ENCODE data around the gene CLPTM1.

CLPTM1 gene

GRCh38 chr19:44973982-44974735 lies 19.0 kb downstream of the CLPTM1 start:
- Histone ChIP-seq H3K27me3 (ENCODE audit: control insufficient read depth in 5 of 5, insufficient read depth in 4 of 5, low read length in 5 of 5) (no peaks in the 10 kb centered on the region), H3K36me3 (ENCODE audit: control insufficient read depth in 5 of 5, insufficient read depth in 5 of 5, low read length in 5 of 5) (peaks cover 2 to 75% (median 68%) of the 10 kb centered on the region in 5 donors), H3K4me1 (ENCODE audit: control insufficient read depth in 5 of 5, insufficient read depth in 5 of 5, low read length in 5 of 5) (no peaks in the 10 kb centered on the region)

GRCh38 chr19:44974857-44975256 lies 19.7 kb downstream of the CLPTM1 start:
- H3K36me3 ChIP-seq (ENCODE audit: control insufficient read depth in 5 of 5, insufficient read depth in 5 of 5, low read length in 5 of 5) = peaks cover 0 to 76% (median 71%) of the 10 kb centered on the region in 5 donors
- H3K27me3 ChIP-seq (ENCODE audit: control insufficient read depth in 5 of 5, insufficient read depth in 4 of 5, low read length in 5 of 5) = no peaks in the 10 kb centered on the region
- H3K9me3 ChIP-seq (ENCODE audit: control insufficient read depth in 5 of 5, low read length in 5 of 5) = no peaks in the 10 kb centered on the region
- H3K27ac ChIP-seq (ENCODE audit: low read depth, low read length) = no peak overlapping the region
- H3K4me3 ChIP-seq (ENCODE audit: low read depth in 1 of 5, low read length in 5 of 5) = no peak overlapping the region
- H3K4me1 ChIP-seq (ENCODE audit: control insufficient read depth in 5 of 5, insufficient read depth in 5 of 5, low read length in 5 of 5) = no peaks in the 10 kb centered on the region
- no peak overlapping the region for H3K9ac ChIP-seq (ENCODE audit: low read length in 5 of 5)

More at GRCh38 chr19:44973982-44974735, 19.0 kb downstream of the CLPTM1 start:
- Histone ChIP-seq H3K27ac (ENCODE audit: low read depth, low read length) (no peak overlapping the region), H3K9me3 (ENCODE audit: control insufficient read depth in 5 of 5, low read length in 5 of 5) (no peaks in the 10 kb centered on the region), H3K4me3 (ENCODE audit: low read depth in 1 of 5, low read length in 5 of 5) (no peak overlapping the region), H3K9ac (ENCODE audit: low read length in 5 of 5) (no peak overlapping the region)

- H3K27ac ChIP-seq (ENCODE audit: low read depth, low read length) = no peak overlapping the region
- no peaks in the 10 kb centered on the region for H3K27me3 ChIP-seq (ENCODE audit: control insufficient read depth in 5 of 5, insufficient read depth in 4 of 5, low read length in 5 of 5)
- peaks cover 0 to 77% (median 71%) of the 10 kb centered on the region in 5 donors for H3K36me3 ChIP-seq (ENCODE audit: control insufficient read depth in 5 of 5, insufficient read depth in 5 of 5, low read length in 5 of 5)
- H3K4me1 ChIP-seq (ENCODE audit: control insufficient read depth in 5 of 5, insufficient read depth in 5 of 5, low read length in 5 of 5) = no peaks in the 10 kb centered on the region
- no peaks in the 10 kb centered on the region for H3K9me3 ChIP-seq (ENCODE audit: control insufficient read depth in 5 of 5, low read length in 5 of 5)
- H3K9ac ChIP-seq (ENCODE audit: low read length in 5 of 5) = no peak overlapping the region
- H3K4me3 ChIP-seq (ENCODE audit: low read depth in 1 of 5, low read length in 5 of 5) = no peak overlapping the region
These were observed 20.3 kb downstream of the CLPTM1 start for GRCh38 chr19:44975444-44975843.

GRCh38 chr19:44984005-44984404 lies 28.8 kb downstream of the CLPTM1 start:
- Histone ChIP-seq H3K27me3 (ENCODE audit: control insufficient read depth in 5 of 5, insufficient read depth in 4 of 5, low read length in 5 of 5) (no peaks in the 10 kb centered on the region), H3K4me1 (ENCODE audit: control insufficient read depth in 5 of 5, insufficient read depth in 5 of 5, low read length in 5 of 5) (peaks cover 0 to 20% (median 10%) of the 10 kb centered on the region in 5 donors), H3K9me3 (ENCODE audit: control insufficient read depth in 5 of 5, low read length in 5 of 5) (no peaks in the 10 kb centered on the region), H3K4me3 (ENCODE audit: low read depth in 1 of 5, low read length in 5 of 5) (no peak overlapping the region), H3K36me3 (ENCODE audit: control insufficient read depth in 5 of 5, insufficient read depth in 5 of 5, low read length in 5 of 5) (peaks cover 0 to 87% (median 66%) of the 10 kb centered on the region in 5 donors), H3K27ac (ENCODE audit: low read depth, low read length) (no peak overlapping the region), H3K9ac (ENCODE audit: low read length in 5 of 5) (no peak overlapping the region)

- Histone ChIP-seq H3K27ac (ENCODE audit: low read depth, low read length) (no peak overlapping the region), H3K36me3 (ENCODE audit: control insufficient read depth in 5 of 5, insufficient read depth in 5 of 5, low read length in 5 of 5) (peaks cover 0 to 86% (median 68%) of the 10 kb centered on the region in 5 donors), H3K9ac (ENCODE audit: low read length in 5 of 5) (no peak overlapping the region), H3K4me3 (ENCODE audit: low read depth in 1 of 5, low read length in 5 of 5) (no peak overlapping the region), H3K4me1 (ENCODE audit: control insufficient read depth in 5 of 5, insufficient read depth in 5 of 5, low read length in 5 of 5) (peaks cover 0 to 22% (median 10%) of the 10 kb centered on the region in 5 donors), H3K9me3 (ENCODE audit: control insufficient read depth in 5 of 5, low read length in 5 of 5) (no peaks in the 10 kb centered on the region), H3K27me3 (ENCODE audit: control insufficient read depth in 5 of 5, insufficient read depth in 4 of 5, low read length in 5 of 5) (no peaks in the 10 kb centered on the region)
These were observed 30.3 kb downstream of the CLPTM1 start for GRCh38 chr19:44985445-44985844.

- Histone ChIP-seq H3K27me3 (ENCODE audit: control insufficient read depth in 5 of 5, insufficient read depth in 4 of 5, low read length in 5 of 5) (no peaks in the 10 kb centered on the region), H3K4me3 (ENCODE audit: low read depth in 1 of 5, low read length in 5 of 5) (no peak overlapping the region), H3K4me1 (ENCODE audit: control insufficient read depth in 5 of 5, insufficient read depth in 5 of 5, low read length in 5 of 5) (peaks cover 0 to 22% (median 10%) of the 10 kb centered on the region in 5 donors), H3K9me3 (ENCODE audit: control insufficient read depth in 5 of 5, low read length in 5 of 5) (no peaks in the 10 kb centered on the region), H3K27ac (ENCODE audit: low read depth, low read length) (no peak overlapping the region), H3K36me3 (ENCODE audit: control insufficient read depth in 5 of 5, insufficient read depth in 5 of 5, low read length in 5 of 5) (peaks cover 0 to 91% (median 78%) of the 10 kb centered on the region in 5 donors), H3K9ac (ENCODE audit: low read length in 5 of 5) (peak overlapping the region in 2 of 5 donors; percentile 17 to 48)
These were observed 31.2 kb downstream of the CLPTM1 start for GRCh38 chr19:44986389-44986788.

GRCh38 chr19:44987148-44987675 lies 32.0 kb downstream of the CLPTM1 start:
- Histone ChIP-seq H3K4me1 (ENCODE audit: control insufficient read depth in 5 of 5, insufficient read depth in 5 of 5, low read length in 5 of 5) (peaks cover 0 to 22% (median 10%) of the 10 kb centered on the region in 5 donors), H3K27ac (ENCODE audit: low read depth, low read length) (peak overlapping the region; percentile 75), H3K9ac (ENCODE audit: low read length in 5 of 5) (peak overlapping the region in 2 of 5 donors; percentile 26 to 68), H3K27me3 (ENCODE audit: control insufficient read depth in 5 of 5, insufficient read depth in 4 of 5, low read length in 5 of 5) (no peaks in the 10 kb centered on the region), H3K36me3 (ENCODE audit: control insufficient read depth in 5 of 5, insufficient read depth in 5 of 5, low read length in 5 of 5) (peaks cover 0 to 92% (median 81%) of the 10 kb centered on the region in 5 donors), H3K4me3 (ENCODE audit: low read depth in 1 of 5, low read length in 5 of 5) (no peak overlapping the region), H3K9me3 (ENCODE audit: control insufficient read depth in 5 of 5, low read length in 5 of 5) (no peaks in the 10 kb centered on the region)

GRCh38 chr19:44988273-44988672 lies 33.1 kb downstream of the CLPTM1 start:
- peaks cover 0 to 91% (median 84%) of the 10 kb centered on the region in 5 donors for H3K36me3 ChIP-seq (ENCODE audit: control insufficient read depth in 5 of 5, insufficient read depth in 5 of 5, low read length in 5 of 5)
- H3K4me1 ChIP-seq (ENCODE audit: control insufficient read depth in 5 of 5, insufficient read depth in 5 of 5, low read length in 5 of 5) = peaks cover 0 to 22% (median 10%) of the 10 kb centered on the region in 5 donors

GRCh38 chr19:44988896-44989556 lies 33.8 kb downstream of the CLPTM1 start:
- Histone ChIP-seq H3K4me3 (ENCODE audit: low read depth in 1 of 5, low read length in 5 of 5) (no peak overlapping the region), H3K36me3 (ENCODE audit: control insufficient read depth in 5 of 5, insufficient read depth in 5 of 5, low read length in 5 of 5) (peaks cover 0 to 94% (median 88%) of the 10 kb centered on the region in 5 donors), H3K9me3 (ENCODE audit: control insufficient read depth in 5 of 5, low read length in 5 of 5) (no peaks in the 10 kb centered on the region), H3K4me1 (ENCODE audit: control insufficient read depth in 5 of 5, insufficient read depth in 5 of 5, low read length in 5 of 5) (peaks cover 0 to 22% (median 10%) of the 10 kb centered on the region in 5 donors), H3K27ac (ENCODE audit: low read depth, low read length) (peak overlapping the region; percentile 75), H3K9ac (ENCODE audit: low read length in 5 of 5) (peak overlapping the region in 1 of 5 donors; percentile 68), H3K27me3 (ENCODE audit: control insufficient read depth in 5 of 5, insufficient read depth in 4 of 5, low read length in 5 of 5) (no peaks in the 10 kb centered on the region)

More at GRCh38 chr19:44988273-44988672, 33.1 kb downstream of the CLPTM1 start:
- H3K4me3 ChIP-seq (ENCODE audit: low read depth in 1 of 5, low read length in 5 of 5) = no peak overlapping the region
- H3K27ac ChIP-seq (ENCODE audit: low read depth, low read length) = peak overlapping the region; percentile 75
- H3K9ac ChIP-seq (ENCODE audit: low read length in 5 of 5) = peak overlapping the region in 2 of 5 donors; percentile 26 to 68
- H3K27me3 ChIP-seq (ENCODE audit: control insufficient read depth in 5 of 5, insufficient read depth in 4 of 5, low read length in 5 of 5) = no peaks in the 10 kb centered on the region
- no peaks in the 10 kb centered on the region for H3K9me3 ChIP-seq (ENCODE audit: control insufficient read depth in 5 of 5, low read length in 5 of 5)

GRCh38 chr19:44990459-44990858 lies 35.3 kb downstream of the CLPTM1 start:
- no peak overlapping the region for H3K27ac ChIP-seq (ENCODE audit: low read depth, low read length)
- H3K4me3 ChIP-seq (ENCODE audit: low read depth in 1 of 5, low read length in 5 of 5) = no peak overlapping the region
- no peak overlapping the region for H3K9ac ChIP-seq (ENCODE audit: low read length in 5 of 5)
- peaks cover 0 to 22% (median 10%) of the 10 kb centered on the region in 5 donors for H3K4me1 ChIP-seq (ENCODE audit: control insufficient read depth in 5 of 5, insufficient read depth in 5 of 5, low read length in 5 of 5)
- H3K9me3 ChIP-seq (ENCODE audit: control insufficient read depth in 5 of 5, low read length in 5 of 5) = no peaks in the 10 kb centered on the region
- H3K36me3 ChIP-seq (ENCODE audit: control insufficient read depth in 5 of 5, insufficient read depth in 5 of 5, low read length in 5 of 5) = peaks cover 0 to 82% (median 78%) of the 10 kb centered on the region in 5 donors
- H3K27me3 ChIP-seq (ENCODE audit: control insufficient read depth in 5 of 5, insufficient read depth in 4 of 5, low read length in 5 of 5) = no peaks in the 10 kb centered on the region
